Fibroblast of the aortic adventitia (primary cell): ENCODE data around the gene RAG2. TPM values are rescaled to one million over a fixed set of nuclear protein-coding genes. Genes with fewer than 3 reads are reported as not detected.

ENCODE experiments used
- DNase-seq: peaks from one replicate; pipeline ENCODE4 v3.0.0-alpha.2; 2010; ENCODE audit warnings: low read depth
- H3K4me3 ChIP-seq: 2 replicates; pipeline ENCODE4 v1.5.1; 2011; ENCODE audit warnings: low read depth, mild to moderate bottlenecking, control low read depth, low read length, moderate library complexity
- CTCF ChIP-seq: IDR thresholded peaks from 2 replicates; pipeline ENCODE4 v1.5.1; 2011; ENCODE audit warnings: mild to moderate bottlenecking, low read length, control low read depth, inconsistent platforms; ENCODE audit not compliant: insufficient read depth
- total RNA-seq: library from RNA; depleted of rRNA; stranded (reverse); fragments of >200 nt; gene quantifications from 2 replicates; pipeline ENCODE4 v1.2.3, GENCODE V29; 2012; ENCODE audit warnings: low replicate concordance

Gene RAG2
- total RNA-seq: not detected in 2 replicates

- DNase-seq: no peak
- no peak for TF ChIP-seq CTCF
- no peak within 1 kb of the TSS for H3K4me3 ChIP-seq
Measured at GRCh38 chr11:36598051-36598450, at the start of gene RAG2. Gene RAG2, minus strand, starts transcription at chr11:36598236. Its CDS starts 4,068 bp downstream, at chr11:36594168.

GRCh38 chr11:36638556-36638955 is 40.5 kb upstream of the RAG2 start:
- TF ChIP-seq CTCF: no peak
- no peak for DNase-seq

GRCh38 chr11:36635066-36635862 is 37.2 kb upstream of the RAG2 start:
- no peak for DNase-seq
- H3K4me3 ChIP-seq: no peak overlapping the region
- no peak for TF ChIP-seq CTCF

More at GRCh38 chr11:36638556-36638955, 40.5 kb upstream of the RAG2 start:
- H3K4me3 ChIP-seq: no peak overlapping the region

GRCh38 chr11:36631774-36632173 is 33.7 kb upstream of the RAG2 start:
- H3K4me3 ChIP-seq: no peak overlapping the region
- TF ChIP-seq CTCF: no peak
- no peak for DNase-seq

- no peak overlapping the region for H3K4me3 ChIP-seq
- no peak for TF ChIP-seq CTCF
- no peak for DNase-seq
Measured at GRCh38 chr11:36628765-36629244, 30.8 kb upstream of the RAG2 start.

- no peak for TF ChIP-seq CTCF
- no peak for DNase-seq
- H3K4me3 ChIP-seq: no peak overlapping the region
Measured at GRCh38 chr11:36628141-36628540, 30.1 kb upstream of the RAG2 start.

- no peak overlapping the region for H3K4me3 ChIP-seq
- TF ChIP-seq CTCF: no peak
- no peak for DNase-seq
Measured at GRCh38 chr11:36627471-36627870, 29.4 kb upstream of the RAG2 start.
